ENCODE results near the gene TEAD4. TPM values are rescaled to one million over a fixed set of nuclear protein-coding genes. Genes with fewer than 3 reads are reported as not detected.

The TEAD4 gene
- total RNA-seq, 6 experiments from 2014 or later = 0.81 to 8.5 (median 3.0) TPM

DNA sequence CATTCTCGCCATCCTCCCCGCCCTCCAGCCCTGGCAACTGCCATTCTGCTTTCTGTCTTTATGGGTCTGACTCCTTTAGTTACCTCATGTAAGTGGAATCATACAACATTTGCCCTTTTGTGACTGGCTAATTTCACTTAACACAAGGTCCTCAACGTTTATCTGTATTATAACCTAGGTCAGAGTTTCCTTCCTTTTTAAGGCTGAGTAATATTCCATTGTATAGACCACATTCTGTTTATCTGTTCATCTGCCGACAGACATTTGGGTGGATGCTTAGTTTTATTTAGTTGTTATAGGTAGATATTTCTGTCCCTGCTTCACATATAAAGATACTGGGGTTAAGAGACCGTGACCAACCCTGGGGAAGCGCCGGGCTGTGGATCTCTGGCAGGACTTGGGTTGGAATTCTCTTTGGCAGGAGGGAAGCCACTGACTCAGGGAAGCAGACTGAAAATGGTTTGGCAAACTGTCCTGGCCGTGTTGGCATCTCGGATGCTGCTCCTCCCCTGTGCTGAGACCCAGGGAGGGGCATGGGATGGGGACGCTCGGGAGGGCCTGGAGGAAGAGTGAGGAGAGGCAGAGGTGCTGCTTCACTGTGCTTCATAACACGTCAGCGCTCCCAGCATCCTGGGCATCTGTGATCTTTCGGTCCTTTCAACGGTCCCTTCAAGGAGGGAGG lies 38.9 kb downstream of the TEAD4 start:
- intact Hi-C loops (cut with DNase I) = no loop called here
- 85% methylated on average over 9 of the region's 15 CpGs for WGBS (ENCODE audit: insufficient coverage, low coverage, low lambda C conversion rate, missing lambda C conversion rate)
- Histone ChIP-seq H3K4me1 (no peaks in the 10 kb centered on the region), H3K9me3 (no peaks in the 10 kb centered on the region), H3K27ac (no peak overlapping the region), H3K36me3 (no peaks in the 10 kb centered on the region), H3K4me3 (no peak overlapping the region), H3K27me3 (no peaks in the 10 kb centered on the region)
- ATAC-seq (no peak), DNase-seq (no peak)
- TF ChIP-seq POLR2A (IDR thresholded peaks at IDR 0.05) (no peak), CTCF (IDR thresholded peaks at IDR 0.05) (no peak)

GRCh38 chr12:2998789-2999264 lies 39.6 kb downstream of the TEAD4 start:
- Histone ChIP-seq H3K27ac (no peak overlapping the region), H3K36me3 (no peaks in the 10 kb centered on the region), H3K27me3 (no peaks in the 10 kb centered on the region), H3K4me1 (no peaks in the 10 kb centered on the region), H3K4me3 (no peak overlapping the region), H3K9me3 (no peaks in the 10 kb centered on the region)
- ATAC-seq (no peak), DNase-seq (no peak)
- intact Hi-C loops (cut with DNase I) = no loop called here
- WGBS (ENCODE audit: insufficient coverage, low coverage, low lambda C conversion rate, missing lambda C conversion rate) = no CpG with 5 or more reads among the region's 12 CpGs
- TF ChIP-seq CTCF (IDR thresholded peaks at IDR 0.05) (no peak), POLR2A (IDR thresholded peaks at IDR 0.05) (no peak)

GRCh38 chr12:2999265-2999841 lies 40.2 kb downstream of the TEAD4 start:
- ATAC-seq = no peak

DNA sequence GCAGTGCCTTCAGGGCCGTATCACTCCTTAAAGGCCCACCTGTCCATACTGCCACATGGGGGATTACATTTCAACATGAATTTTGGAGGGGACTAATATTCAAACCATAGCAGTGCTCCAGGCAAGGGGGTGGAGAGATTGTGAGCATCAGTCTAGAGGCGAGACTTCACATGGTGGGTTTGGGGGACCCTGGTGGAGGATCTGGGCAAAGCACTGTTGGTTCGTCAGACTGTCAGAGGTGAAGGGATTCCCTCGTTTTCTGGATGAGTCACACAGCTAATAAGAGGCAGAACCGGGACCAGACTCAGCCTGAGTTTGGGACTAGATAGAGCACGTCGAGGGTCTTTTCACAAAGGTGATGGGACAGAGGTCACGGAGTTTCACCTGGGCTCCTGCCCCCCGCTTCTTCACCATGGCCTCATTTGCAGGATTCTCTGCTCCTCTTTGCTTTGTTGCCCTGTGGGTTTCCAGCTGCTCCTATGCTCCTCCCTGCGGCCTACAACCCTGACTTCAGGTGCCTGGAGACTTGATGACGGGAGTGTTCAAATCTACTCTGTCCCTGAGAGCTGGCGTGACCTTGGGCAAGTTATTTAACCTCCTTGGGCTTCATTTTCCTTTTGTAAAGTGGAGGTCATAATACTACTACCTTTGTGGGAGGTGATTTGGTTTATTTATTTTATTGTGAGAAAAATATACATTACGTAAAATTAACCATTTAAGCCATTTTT lies 41.5 kb downstream of the TEAD4 start:
- DNase-seq (no peak), ATAC-seq (no peak)
- TF ChIP-seq CTCF (IDR thresholded peaks at IDR 0.05) = no peak
- no peak for TF ChIP-seq POLR2A (IDR thresholded peaks at IDR 0.05)
- H3K36me3 ChIP-seq = no peaks in the 10 kb centered on the region
- no peaks in the 10 kb centered on the region for H3K27me3 ChIP-seq
- WGBS (ENCODE audit: insufficient coverage, low coverage, low lambda C conversion rate, missing lambda C conversion rate) = 44% methylated on average over 6 of the region's 13 CpGs
- H3K4me1 ChIP-seq = no peaks in the 10 kb centered on the region
- H3K4me3 ChIP-seq = no peak overlapping the region
- no peak overlapping the region for H3K27ac ChIP-seq
- intact Hi-C loops (cut with DNase I) = no loop called here
- no peaks in the 10 kb centered on the region for H3K9me3 ChIP-seq

More at GRCh38 chr12:2999265-2999841, 40.2 kb downstream of the TEAD4 start:
- no peaks in the 10 kb centered on the region for H3K9me3 ChIP-seq
- H3K27ac ChIP-seq = no peak overlapping the region
- H3K4me3 ChIP-seq = no peak overlapping the region
- H3K36me3 ChIP-seq = no peaks in the 10 kb centered on the region
- no peak for DNase-seq
- WGBS (ENCODE audit: insufficient coverage, low coverage, low lambda C conversion rate, missing lambda C conversion rate) = 69% methylated on average over 11 of the region's 23 CpGs
- intact Hi-C loops (cut with DNase I) = no loop called here
- H3K4me1 ChIP-seq = no peaks in the 10 kb centered on the region
- no peaks in the 10 kb centered on the region for H3K27me3 ChIP-seq
- TF ChIP-seq POLR2A (IDR thresholded peaks at IDR 0.05) (no peak), CTCF (IDR thresholded peaks at IDR 0.05) (no peak)
